ENCODE measurements around the gene ALAS1.
A peak's percentile ranks its signal among the peaks of the same experiment; 100 is the strongest.

The ALAS1 gene

GRCh38 chr3:52223449-52224408, 25.8 kb downstream of the ALAS1 start:
- DNase-seq = no peak

GRCh38 chr3:52225452-52226228, 27.7 kb downstream of the ALAS1 start, which contains the start of gene TLR9:
Gene TLR9 (minus strand): TSS chr3:52225645. CDS start chr3:52225529, 116 bp downstream.
- peak; percentile 28 for DNase-seq

- DNase-seq = no peak
Measured at GRCh38 chr3:52226229-52226817, 28.4 kb downstream of the ALAS1 start.

- no peak for DNase-seq
Measured at GRCh38 chr3:52227117-52227516, 29.2 kb downstream of the ALAS1 start.

- DNase-seq = no peak
Measured at GRCh38 chr3:52227766-52228165, 29.8 kb downstream of the ALAS1 start.

GRCh38 chr3:52228266-52228665, 30.3 kb downstream of the ALAS1 start:
- no peak for DNase-seq

- DNase-seq = no peak
Measured at GRCh38 chr3:52228751-52229291, 30.9 kb downstream of the ALAS1 start.

GRCh38 chr3:52229656-52230055, 31.7 kb downstream of the ALAS1 start:
- no peak for DNase-seq

GRCh38 chr3:52230461-52230860, 32.5 kb downstream of the ALAS1 start:
- no peak for DNase-seq

- no peak for DNase-seq
Measured at GRCh38 chr3:52230889-52231499, 33.0 kb downstream of the ALAS1 start.

- peak; percentile 92 for DNase-seq
Measured at GRCh38 chr3:52231502-52232278, 33.7 kb downstream of the ALAS1 start.

- DNase-seq = peak; percentile 42
Measured at GRCh38 chr3:52232279-52233107, 34.5 kb downstream of the ALAS1 start.

- no peak for DNase-seq
Measured at GRCh38 chr3:52233108-52233591, 35.2 kb downstream of the ALAS1 start.

- no peak for DNase-seq
Measured at GRCh38 chr3:52233968-52234367, 36.0 kb downstream of the ALAS1 start.

- no peak for DNase-seq
Measured at GRCh38 chr3:52234516-52235447, 36.8 kb downstream of the ALAS1 start.

GRCh38 chr3:52236424-52236886, 38.5 kb downstream of the ALAS1 start:
- DNase-seq = no peak

- peak; percentile 1 for DNase-seq
Measured at GRCh38 chr3:52237006-52237656, 39.2 kb downstream of the ALAS1 start.

- no peak for DNase-seq
Measured at GRCh38 chr3:52237657-52238172, 39.8 kb downstream of the ALAS1 start.

Data from stimulated activated CD4-positive, alpha-beta T cell treated with anti-CD3 and anti-CD28 coated beads, Interleukin-4, amount 100 ng/mL, for 1 hour (primary cell).